H1 (cell line): Measurements from ENCODE around the gene KIF1B. TPM values are rescaled to one million over a fixed set of nuclear protein-coding genes. Genes with fewer than 3 reads are reported as not detected.

ENCODE experiments used
- CTCF ChIA-PET: fragments of 300-600 bp; sonication (Branson Sonifier 250); formaldehyde crosslinking; loops from one replicate; lab custom pipeline; 2021; ENCODE audit not compliant: partially characterized antibody; lab: Charles Lee
- POLR2A ChIA-PET: fragments of 300-600 bp; sonication (Branson Sonifier 250); formaldehyde crosslinking; loops from one replicate; lab custom pipeline; 2021; ENCODE audit warnings: inconsistent platforms; ENCODE audit not compliant: partially characterized antibody; lab: Charles Lee
- DNase-seq, 2 experiments: peaks; one replicate each; pipeline versions ENCODE4 v3.0.0 to v3.0.0-alpha.2; 2010 to 2022; ENCODE audit warnings: low spot score in 2 of 2, low read depth in 1 of 2, mixed read lengths in 1 of 2
- FAIRE-seq: peaks from 2 replicates; lab custom pipeline; 2011; peaks lifted over from hg19 to GRCh38; lab: Jason Lieb, UNC
- H2AFZ ChIP-seq: 2 replicates; pipeline ENCODE4 v1.8.1; 2012; ENCODE audit warnings: low read length, inconsistent platforms
- H2AK5ac ChIP-seq: 2 replicates; pipeline ENCODE4 v1.6.1; 2013; ENCODE audit warnings: low read depth, low read length
- H2BK120ac ChIP-seq: replicated peaks from 2 replicates; pipeline ENCODE3; 2013; ENCODE audit warnings: low read depth, low read length, inconsistent platforms
- H2BK12ac ChIP-seq: 2 replicates; pipeline ENCODE4 v1.6.1; 2013; ENCODE audit warnings: low read depth, low read length
- H2BK15ac ChIP-seq: 2 replicates; pipeline ENCODE4 v1.6.1; 2013; ENCODE audit warnings: low read length
- H2BK20ac ChIP-seq: 2 replicates; pipeline ENCODE4 v1.6.1; 2013; ENCODE audit warnings: low read length
- H2BK5ac ChIP-seq: 2 replicates; pipeline ENCODE4 v1.6.1; 2013; ENCODE audit warnings: low read depth, low read length
- H3K14ac ChIP-seq: 2 replicates; pipeline ENCODE4 v1.6.1; 2013; ENCODE audit warnings: inconsistent platforms; ENCODE audit not compliant: insufficient read length
- H3K18ac ChIP-seq: 2 replicates; pipeline ENCODE4 v1.6.1; 2013; ENCODE audit warnings: low read length; ENCODE audit errors: extremely low read depth
- H3K23ac ChIP-seq: 2 replicates; pipeline ENCODE4 v1.6.1; 2013; ENCODE audit warnings: inconsistent platforms; ENCODE audit not compliant: insufficient read length
- H3K23me2 ChIP-seq: 2 replicates; pipeline ENCODE4 v1.6.1; 2013; ENCODE audit warnings: low read depth, low read length
- H3K27ac ChIP-seq: 2 replicates; pipeline ENCODE4 v1.6.1; 2011; ENCODE audit warnings: low read depth, low read length, inconsistent platforms
- H3K27me3 ChIP-seq, 4 experiments: replicated peaks in 1 of 4; 1 replicate in 1 of 4; 2 replicates in 3 of 4; pipeline versions ENCODE4 v1.6.1 to v1.8.1; 2011 to 2013; ENCODE audit warnings: low read length in 3 of 4, mild to moderate bottlenecking in 3 of 4, inconsistent platforms in 2 of 4, mixed read lengths in 2 of 4, moderate library complexity in 1 of 4; ENCODE audit not compliant: control insufficient read depth in 3 of 4, insufficient read depth in 3 of 4; ENCODE audit errors: extremely low read depth in 1 of 4
- H3K36me3 ChIP-seq, 4 experiments: 2 replicates each; pipeline versions ENCODE4 v1.6.1 to v1.8.1; 2011 to 2013; ENCODE audit warnings: mild to moderate bottlenecking in 4 of 4, low read length in 3 of 4, moderate library complexity in 2 of 4, control low read depth in 1 of 4, inconsistent platforms in 1 of 4; ENCODE audit not compliant: insufficient read depth in 4 of 4, control insufficient read depth in 2 of 4
- H3K4ac ChIP-seq: replicated peaks from 2 replicates; pipeline ENCODE3; 2013; ENCODE audit warnings: low read length, low read depth, mixed read lengths, inconsistent platforms; ENCODE audit not compliant: insufficient read length
- H3K4me1 ChIP-seq, 4 experiments: replicated peaks in 1 of 4; 1 replicate in 1 of 4; 2 replicates in 3 of 4; pipeline versions ENCODE4 v1.6.1 to v1.8.1; 2011 to 2013; ENCODE audit warnings: low read length in 3 of 4, inconsistent platforms in 2 of 4, mixed read lengths in 1 of 4; ENCODE audit not compliant: insufficient read depth in 4 of 4, control insufficient read depth in 3 of 4
- H3K4me2 ChIP-seq, 2 experiments: 2 replicates each; pipeline versions ENCODE4 v1.6.1 to v1.8.1; 2011 to 2013; ENCODE audit warnings: low read depth in 2 of 2, low read length in 2 of 2, control low read depth in 1 of 2, inconsistent platforms in 1 of 2, mild to moderate bottlenecking in 1 of 2; ENCODE audit not compliant: insufficient read depth in 1 of 2
- H3K4me3 ChIP-seq, 4 experiments: fragments of 200-600, 300-600 bp in 1 of 4; sonication (generic), shearing (Covaris generic), sonication (Bioruptor Twin) in 1 of 4; 2 replicates each; pipeline versions ENCODE4 v1.5.1 to v1.8.1; 2011 to 2016; ENCODE audit warnings: low read length in 4 of 4, low read depth in 3 of 4, control low read depth in 2 of 4, inconsistent platforms in 2 of 4, mild to moderate bottlenecking in 2 of 4, mixed read lengths in 1 of 4, moderate library complexity in 1 of 4; ENCODE audit not compliant: insufficient read depth in 2 of 4; ENCODE audit errors: extremely low read depth in 1 of 4
- H3K56ac ChIP-seq: replicated peaks from 2 replicates; pipeline ENCODE3; 2013; ENCODE audit warnings: low read depth, mild to moderate bottlenecking, mixed read lengths, low read length, inconsistent platforms; ENCODE audit not compliant: insufficient read length
- H3K79me1 ChIP-seq: 2 replicates; pipeline ENCODE4 v1.6.1; 2013; ENCODE audit warnings: low read depth, low read length, control low read depth
- H3K79me2 ChIP-seq, 2 experiments: 2 replicates each; pipeline versions ENCODE4 v1.6.1 to v1.8.1; 2012 to 2013; ENCODE audit warnings: low read length in 2 of 2, mild to moderate bottlenecking in 2 of 2, inconsistent platforms in 1 of 2; ENCODE audit not compliant: insufficient read depth in 2 of 2, control insufficient read depth in 1 of 2
- H3K9ac ChIP-seq, 4 experiments: replicated peaks in 1 of 4; 1 replicate in 1 of 4; 2 replicates in 3 of 4; pipeline versions ENCODE4 v1.6.1 to v1.8.1; 2011 to 2013; ENCODE audit warnings: low read depth in 3 of 4, low read length in 3 of 4, control low read depth in 2 of 4, mild to moderate bottlenecking in 2 of 4, moderate library complexity in 2 of 4, inconsistent platforms in 1 of 4; ENCODE audit errors: extremely low read depth in 1 of 4
- H3K9me3 ChIP-seq, 2 experiments: 2 replicates each; pipeline versions ENCODE4 v1.6.1 to v1.8.1; 2012 to 2013; ENCODE audit warnings: mild to moderate bottlenecking in 2 of 2, moderate library complexity in 2 of 2, control low read depth in 1 of 2, inconsistent platforms in 1 of 2, low read depth in 1 of 2, low read length in 1 of 2, mixed read lengths in 1 of 2; ENCODE audit not compliant: insufficient read depth in 2 of 2
- H4K20me1 ChIP-seq, 2 experiments: replicated peaks in 1 of 2; 2 replicates each; pipeline versions ENCODE3 to v1.8.1; 2011 to 2013; ENCODE audit warnings: inconsistent platforms in 2 of 2, low read length in 2 of 2, mild to moderate bottlenecking in 1 of 2; ENCODE audit not compliant: insufficient read depth in 2 of 2, control insufficient read depth in 1 of 2
- H4K5ac ChIP-seq: 2 replicates; pipeline ENCODE4 v1.6.1; 2013; ENCODE audit warnings: low read length, low read depth, mixed read lengths, inconsistent platforms; ENCODE audit not compliant: insufficient read length
- H4K8ac ChIP-seq: 2 replicates; pipeline ENCODE4 v1.8.0; 2013; ENCODE audit warnings: mild to moderate bottlenecking, moderate library complexity, low read length, inconsistent platforms; ENCODE audit not compliant: insufficient read depth; ENCODE audit errors: extremely low read depth
- H4K91ac ChIP-seq: replicated peaks from 2 replicates; pipeline ENCODE3; 2013; ENCODE audit warnings: low read length, mixed read lengths, inconsistent platforms; ENCODE audit not compliant: insufficient read length
- WGBS, 2 experiments: shearing (Covaris generic) in 1 of 2; methylation state at CpG; one replicate each; pipeline versions ENCODE4 v1.1.6 to v1.1.7; 2013 to 2015; ENCODE audit warnings: low lambda C conversion rate in 2 of 2, mixed read lengths in 2 of 2, inconsistent platforms in 1 of 2, low coverage in 1 of 2, missing lambda C conversion rate in 1 of 2; ENCODE audit not compliant: insufficient replicate concordance in 2 of 2, insufficient coverage in 1 of 2, insufficient read length in 1 of 2; ENCODE audit errors: extremely low coverage in 1 of 2, missing lambda C conversion rate in 1 of 2; 5-methylcytosine and 5-hydroxymethylcytosine counted together
- polyA plus RNA-seq, 7 experiments: library from polyadenylated mRNA; depleted of rRNA in 3 of 7; stranded (reverse) in 5 of 7; unstranded in 2 of 7; fragments of >200 nt in 5 of 7; fragments of 200-250 nt in 2 of 7; gene quantifications; 1 replicate in 5 of 7; 2 replicates in 1 of 7; 4 replicates in 1 of 7; pipeline versions ENCODE4 v1.2.1 to v1.2.3, GENCODE V29; 2011 to 2013; ENCODE audit warnings: missing spikeins in 2 of 7, mixed read lengths in 2 of 7
- total RNA-seq: library from RNA; stranded (reverse); fragmentation: NEBNext Ultra II Directional; extraction: Animal tissue kit (Norgen Biotek cat#: 25700); gene quantifications from 2 replicates; pipeline ENCODE4 v1.2.1, GENCODE V29; 2021

The KIF1B gene
- total and polyA plus RNA-seq, 2 of the 8 experiments (the other 6 are each of a cell fraction or from before 2014, with no cell fraction given), result 39.1 to 74.2 TPM

DNA sequence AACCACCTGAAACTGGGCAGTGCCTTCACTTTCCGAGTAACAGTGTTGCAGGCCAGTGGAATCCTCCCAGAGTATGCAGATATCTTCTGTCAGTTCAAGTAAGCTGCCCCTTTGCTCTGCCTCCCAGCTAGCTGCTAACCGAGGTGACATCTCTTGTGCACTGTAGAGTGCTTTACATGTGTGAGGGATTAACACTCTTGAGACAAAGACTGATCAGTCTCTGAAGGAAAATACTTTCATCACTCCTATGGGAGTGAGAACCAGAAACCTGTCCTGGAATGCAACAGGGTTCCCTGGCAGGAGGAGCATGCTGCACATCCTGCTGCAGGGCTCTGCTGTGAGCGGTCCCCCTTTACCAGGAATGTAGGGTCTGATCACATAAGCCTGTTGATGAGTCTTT is 127.1 kb downstream of the KIF1B start:
- no peak overlapping the region for H3K4ac ChIP-seq
- no peak overlapping the region for H2BK20ac ChIP-seq
- H3K4me3 ChIP-seq, result no peak overlapping the region
- H3K4me2 ChIP-seq, result no peak overlapping the region
- H2AFZ ChIP-seq, result no peak overlapping the region
- H2BK120ac ChIP-seq, result no peak overlapping the region
- CTCF ChIA-PET, result interaction anchor here (0.5 to 2.8 kb wide), 20 partner anchors 8 to 800 kb away, joined by 3 to 12 read pairs (median 3); partner anchors contain the start of genes CENPS and KIF1B
- H2BK15ac ChIP-seq, result no peak overlapping the region
- no peaks in the 10 kb centered on the region for H3K27me3 ChIP-seq
- DNase-seq (no peak), FAIRE-seq (no peak)
- H3K14ac ChIP-seq, result no peak overlapping the region
- no peaks in the 10 kb centered on the region for H3K9me3 ChIP-seq
- 95% methylated on average over 3 of the region's 3 CpGs; no CpG with 5 or more reads in 1 of the 2 experiments for WGBS, 2 experiments
- H4K91ac ChIP-seq, result no peak overlapping the region
- no peak overlapping the region for H2BK5ac ChIP-seq
- H3K79me2 ChIP-seq, result no peaks in the 10 kb centered on the region
- no peak overlapping the region for H4K8ac ChIP-seq
- H3K56ac ChIP-seq, result no peak overlapping the region
- peaks cover 0 to 7% (median 1%) of the 10 kb centered on the region in 4 experiments; a peak in 3 of 7 replicates for H3K4me1 ChIP-seq
- peaks cover 2 to 55% (median 24%) of the 10 kb centered on the region in 4 experiments; a peak in 7 of 8 replicates for H3K36me3 ChIP-seq
- no peak overlapping the region for H2AK5ac ChIP-seq
- H3K23ac ChIP-seq, result no peak overlapping the region
- no peak overlapping the region for H3K27ac ChIP-seq
- no peak overlapping the region for H2BK12ac ChIP-seq
- H4K20me1 ChIP-seq, result no peaks in the 10 kb centered on the region
- no peaks in the 10 kb centered on the region for H3K23me2 ChIP-seq
- H3K18ac ChIP-seq, result no peak overlapping the region
- H4K5ac ChIP-seq, result no peak overlapping the region
- POLR2A ChIA-PET, result interaction anchor here (1.3 kb wide), 1 partner anchor 128 kb away, joined by 8 read pairs; the partner anchor contains the start of gene KIF1B
- no peaks in the 10 kb centered on the region for H3K79me1 ChIP-seq
- no peak overlapping the region for H3K9ac ChIP-seq
